ENCODE measurements around the gene POLR1B.
"Not testable (repeated sequence)": the region's sequence is repeated elsewhere in the genome, so short reads cannot be mapped to it uniquely, and the experiment has no call there.

Gene POLR1B

GRCh38 chr2:112541315-112542122 lies 746 bp upstream of the POLR1B start:
- DNase-seq: peak in 1 of 2 donors; percentile 55

GRCh38 chr2:112542984-112543661 lies 858 bp downstream of the POLR1B start:
- DNase-seq: peak in 1 of 2 donors; percentile 7

- DNase-seq: no peak
Observed at GRCh38 chr2:112547333-112547732, 5.1 kb downstream of the POLR1B start.

DNA sequence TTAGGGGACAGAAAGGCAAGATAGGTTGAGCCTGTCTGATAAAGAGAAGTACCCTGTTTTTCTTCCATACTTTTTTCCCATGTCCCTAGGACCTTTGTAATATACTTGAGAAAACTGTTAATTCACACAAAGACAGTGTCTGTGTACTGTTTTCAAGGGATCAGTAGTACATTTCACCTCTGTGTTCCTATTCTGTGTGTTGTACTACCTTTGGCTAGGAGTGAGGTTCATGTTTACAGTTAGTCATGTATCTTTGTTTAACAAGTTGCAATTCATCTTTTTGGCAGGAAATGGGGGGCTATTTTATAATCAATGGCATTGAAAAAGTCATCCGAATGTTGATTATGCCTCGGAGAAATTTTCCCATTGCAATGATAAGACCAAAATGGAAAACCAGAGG lies 6.7 kb downstream of the POLR1B start:
- DNase-seq: no peak

- DNase-seq: no peak
Observed at GRCh38 chr2:112566104-112566503, 23.8 kb downstream of the POLR1B start.

DNA sequence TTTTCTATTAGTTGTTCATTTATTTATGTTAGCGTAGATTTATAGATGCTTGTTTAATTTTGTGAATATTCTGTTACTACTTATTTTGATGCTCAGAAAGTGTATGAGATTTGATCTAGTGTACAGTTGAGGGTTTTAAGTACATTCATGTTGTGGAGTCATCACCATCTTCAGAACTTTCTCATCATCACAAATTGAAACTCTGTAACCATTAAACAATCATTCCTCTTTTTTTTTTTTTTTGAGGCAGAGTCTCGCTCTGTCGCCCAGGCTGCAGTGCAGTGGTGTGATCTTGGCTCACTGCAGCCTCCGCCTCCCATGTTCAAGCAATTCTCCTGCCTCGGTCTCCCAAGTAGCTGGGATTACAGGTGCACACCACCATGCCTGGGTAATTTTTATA lies 24.2 kb downstream of the POLR1B start:
- not testable (repeated sequence) for DNase-seq

DNA sequence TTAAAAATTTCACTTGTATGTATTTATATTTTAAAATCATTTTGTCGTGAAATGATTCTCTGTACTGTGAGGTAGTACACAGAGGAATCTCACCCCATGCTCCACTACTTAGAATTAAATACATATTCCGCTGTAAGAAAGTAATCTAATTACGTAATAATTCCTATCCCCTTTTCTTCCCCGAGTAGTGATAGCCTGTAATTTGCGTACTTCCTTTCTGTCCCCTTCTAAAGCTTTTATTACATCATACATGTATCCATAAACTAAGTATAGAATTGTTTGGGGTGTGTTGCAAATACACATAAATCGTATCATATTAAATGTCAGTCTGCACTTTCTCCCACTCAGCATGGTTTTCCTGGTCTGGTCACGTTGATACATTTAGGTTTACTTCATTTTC lies 29.7 kb downstream of the POLR1B start:
- no peak for DNase-seq

DNA sequence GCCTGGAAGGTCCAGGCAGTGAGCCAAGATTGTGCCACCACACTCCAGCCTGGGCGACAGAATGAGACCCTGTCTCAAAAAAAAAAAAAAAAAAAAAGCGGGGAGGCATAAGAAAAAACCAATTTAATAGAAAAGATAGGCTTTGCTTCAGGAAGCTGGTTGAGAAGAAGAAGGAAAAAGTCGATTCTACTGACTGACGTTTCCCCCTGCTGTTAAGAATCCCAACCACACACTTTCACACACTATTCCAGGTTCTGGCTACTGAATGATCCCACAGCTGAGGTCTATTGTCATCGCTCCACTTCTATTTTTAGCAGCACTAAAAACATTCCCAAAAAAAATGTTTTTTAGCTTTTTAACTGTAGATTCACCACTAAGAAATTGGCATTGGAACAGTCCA lies 35.5 kb downstream of the POLR1B start:
- DNase-seq: no peak

DNA sequence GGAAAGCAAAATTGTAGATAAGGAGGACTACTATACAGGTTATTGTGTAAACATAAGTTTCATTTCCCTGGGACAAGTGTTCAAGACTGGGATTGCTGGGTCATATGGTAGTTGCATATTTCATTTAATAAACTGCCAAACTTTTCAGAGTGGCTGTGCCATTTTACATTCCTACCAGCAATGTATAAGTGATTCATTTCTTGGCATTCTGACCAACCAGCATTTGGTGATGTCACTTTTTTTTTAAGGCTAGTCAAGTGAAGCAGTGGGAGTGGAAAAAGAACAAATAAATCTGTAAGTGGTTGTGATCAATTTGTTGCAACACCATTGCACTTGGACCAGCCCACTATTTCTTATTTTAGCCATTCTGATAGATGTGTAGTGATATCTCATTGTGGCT lies 37.0 kb downstream of the POLR1B start:
- no peak for DNase-seq

GRCh38 chr2:112580084-112580483 lies 37.8 kb downstream of the POLR1B start:
- no peak for DNase-seq

- peak; percentile 24 to 80 for DNase-seq
Observed at GRCh38 chr2:112582314-112582746, 40.1 kb downstream of the POLR1B start.

DNA sequence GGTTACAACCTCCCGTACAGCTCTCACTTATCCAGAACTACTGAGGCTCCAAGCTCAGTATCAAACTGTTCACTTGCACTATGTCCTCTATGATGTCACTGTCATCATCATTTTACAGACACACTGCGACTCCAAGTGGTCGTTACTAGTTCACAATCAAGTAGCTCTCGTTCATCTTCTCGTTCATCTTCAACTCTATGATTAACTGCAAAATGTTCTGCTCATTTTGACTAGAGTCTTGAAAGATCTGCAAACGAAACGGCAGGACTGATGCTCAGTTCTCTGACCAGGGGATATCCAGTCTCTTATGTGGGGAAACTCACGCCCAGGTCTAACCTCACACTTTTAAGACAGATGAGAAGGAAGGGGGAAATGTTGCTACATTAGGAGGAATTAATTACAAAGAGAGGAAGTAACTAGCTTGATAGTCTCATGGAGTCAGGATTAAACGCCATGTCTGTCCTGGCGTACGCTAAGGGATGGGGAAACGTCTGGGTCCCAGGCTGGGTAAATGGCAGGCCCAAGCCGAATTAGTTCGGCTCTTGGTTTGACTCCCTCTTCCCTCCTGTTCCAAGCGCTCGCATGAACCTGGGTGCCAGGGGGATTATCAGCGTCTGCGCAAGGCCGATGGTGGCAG lies 41.4 kb downstream of the POLR1B start:
- peak in 1 of 2 donors; percentile 23 for DNase-seq

DNA sequence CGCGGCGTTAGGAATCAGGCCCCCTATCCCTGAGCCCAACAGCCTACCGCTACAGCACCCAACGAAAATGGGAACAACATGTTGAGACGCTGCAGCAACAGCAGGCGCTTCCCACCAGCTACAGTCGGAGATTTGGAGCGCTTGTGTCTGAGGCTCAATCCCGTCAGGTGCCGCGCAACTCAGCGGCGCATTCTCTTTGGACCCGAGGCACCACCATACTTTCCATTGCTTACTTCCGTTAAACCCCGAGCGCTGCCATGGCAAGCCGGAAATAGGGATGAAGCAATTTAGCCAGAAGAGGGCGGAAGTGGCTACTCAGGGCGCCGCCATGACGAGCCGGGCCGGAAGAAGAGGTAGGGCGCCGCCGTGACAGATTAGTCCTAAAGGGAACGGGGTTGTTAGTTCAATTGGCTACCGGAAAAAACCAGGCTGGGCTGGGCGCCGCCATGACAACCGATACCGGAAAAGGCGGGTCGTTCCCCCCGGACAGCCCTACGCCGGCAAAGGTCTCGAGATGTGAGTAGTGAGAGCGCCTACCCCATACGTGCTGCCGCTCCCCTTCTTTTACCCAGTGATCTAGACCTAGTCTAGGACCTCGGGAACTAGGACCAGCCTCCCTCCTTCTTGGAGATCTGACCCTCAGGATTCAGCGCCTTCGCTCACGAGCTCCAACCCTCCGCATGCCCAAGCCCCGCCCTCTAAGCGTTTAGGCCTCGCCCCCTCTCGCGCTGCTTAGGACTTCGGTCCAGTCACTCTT lies 42.0 kb downstream of the POLR1B start, which contains the start of gene CHCHD5:
TSS of gene CHCHD5 (plus strand) at position 476 of the 757 bp plus-strand sequence. CDS start at position 515, 39 bp downstream.
- peak; percentile 95 to 96 for DNase-seq

- DNase-seq: no peak
Observed at GRCh38 chr2:112584891-112585250, 42.6 kb downstream of the POLR1B start.

DNA sequence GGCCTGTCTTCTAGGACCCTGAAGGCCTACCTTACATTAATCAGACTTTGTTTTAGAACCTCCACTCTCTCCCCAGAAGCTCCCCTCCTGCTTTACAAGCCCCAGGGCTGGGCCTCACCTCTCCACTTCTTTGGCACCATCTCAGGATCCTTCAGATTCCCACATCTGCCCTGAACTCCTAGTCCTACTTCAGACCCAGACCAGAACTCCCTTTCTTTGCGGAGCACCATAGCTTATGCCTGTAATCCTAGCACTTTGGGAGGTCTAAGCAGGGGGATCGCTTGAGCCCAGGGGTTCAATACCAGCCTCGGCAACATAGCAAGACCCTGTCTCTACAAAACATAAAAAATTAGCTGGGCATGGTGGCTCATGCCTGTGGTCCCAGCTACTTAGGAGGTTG lies 43.1 kb downstream of the POLR1B start:
- DNase-seq: no peak

- no peak for DNase-seq
Observed at GRCh38 chr2:112585873-112586464, 43.7 kb downstream of the POLR1B start.

- DNase-seq: no peak
Observed at GRCh38 chr2:112588611-112589045, 46.4 kb downstream of the POLR1B start.

GRCh38 chr2:112591413-112591812 lies 49.1 kb downstream of the POLR1B start:
- no peak for DNase-seq

- no peak for DNase-seq
Observed at GRCh38 chr2:112593736-112594135, 51.5 kb downstream of the POLR1B start.

DNA sequence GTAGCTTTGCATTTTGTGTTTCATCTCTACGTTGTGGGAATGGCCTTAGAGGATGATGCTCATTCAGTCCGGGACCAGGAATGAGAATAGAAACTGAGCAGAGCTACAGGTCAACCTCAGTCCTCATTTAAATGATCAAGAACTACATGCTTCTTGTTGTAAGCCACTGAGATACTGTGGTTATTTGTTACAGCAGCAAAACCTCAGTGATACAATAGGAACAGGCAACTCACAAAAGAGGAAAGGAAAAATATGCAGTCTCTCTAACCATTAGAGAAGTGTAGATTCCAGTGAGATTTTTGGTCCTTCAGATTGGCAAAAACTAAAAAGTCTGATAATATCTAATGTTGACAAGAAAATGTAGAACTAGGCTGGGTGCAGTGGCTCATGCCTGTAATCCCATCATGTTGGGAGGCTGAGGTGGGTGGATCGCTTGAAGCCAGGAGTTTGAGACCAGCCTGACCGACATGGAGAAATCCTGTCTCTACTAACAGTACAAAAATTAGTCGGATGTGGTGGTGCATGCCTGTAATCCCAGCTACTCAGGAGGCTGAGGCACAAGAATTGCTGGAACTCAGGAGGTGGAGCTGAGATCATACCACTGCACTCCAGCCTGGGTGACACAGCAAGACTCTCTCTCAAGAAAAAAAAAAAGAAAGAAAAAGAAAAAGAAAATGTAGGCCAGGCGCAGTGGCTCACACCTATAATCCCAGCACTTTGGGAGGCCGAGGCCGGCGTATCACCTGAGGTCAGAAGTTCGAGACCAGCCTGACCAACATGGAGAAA lies 55.5 kb downstream of the POLR1B start:
- DNase-seq: no peak

GRCh38 chr2:112600634-112601033 lies 58.4 kb downstream of the POLR1B start:
- DNase-seq: no peak

GRCh38 chr2:112601754-112602153 lies 59.5 kb downstream of the POLR1B start:
- DNase-seq: no peak

Measured in CD4-positive, alpha-beta T cell treated with Interferon alpha-2 for 1 hour (primary cell).